Measurements from ENCODE around the gene CDH4. TPM values are rescaled to one million over a fixed set of nuclear protein-coding genes. Genes with fewer than 3 reads are reported as not detected.

The CDH4 gene
- total RNA-seq, 1 experiment from 2014 or later: not detected

DNA sequence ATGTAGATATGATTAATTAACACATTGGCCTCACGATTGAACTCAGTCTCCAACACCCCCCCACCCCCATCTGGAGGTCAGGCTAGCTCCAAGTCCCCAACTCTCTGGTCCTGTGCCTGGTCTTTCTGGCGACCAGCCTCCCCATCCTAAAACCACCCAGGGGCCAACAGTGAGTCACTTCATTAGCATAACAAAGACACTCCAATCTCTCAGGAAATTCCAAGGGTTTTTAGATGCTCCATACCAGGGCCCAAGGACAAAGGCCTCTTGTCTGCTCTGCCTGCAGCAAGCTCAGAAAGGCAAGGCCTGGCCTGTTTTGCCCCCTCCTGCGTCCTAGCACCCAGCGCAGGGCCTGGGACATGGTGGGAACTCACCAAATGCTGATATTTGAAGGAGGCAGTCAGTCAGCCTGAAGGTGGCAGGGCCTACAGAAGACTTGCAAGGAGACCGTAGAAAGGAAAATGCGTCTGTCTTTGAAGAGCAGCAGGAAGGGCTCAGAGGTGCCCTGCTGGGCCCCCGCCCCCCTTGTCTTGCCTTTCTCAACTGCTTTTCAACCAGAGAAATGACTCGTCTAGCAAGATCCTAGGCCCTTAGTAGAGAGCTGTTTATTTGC lies 184.7 kb downstream of the CDH4 start:
- TF ChIP-seq, protein P1, sequence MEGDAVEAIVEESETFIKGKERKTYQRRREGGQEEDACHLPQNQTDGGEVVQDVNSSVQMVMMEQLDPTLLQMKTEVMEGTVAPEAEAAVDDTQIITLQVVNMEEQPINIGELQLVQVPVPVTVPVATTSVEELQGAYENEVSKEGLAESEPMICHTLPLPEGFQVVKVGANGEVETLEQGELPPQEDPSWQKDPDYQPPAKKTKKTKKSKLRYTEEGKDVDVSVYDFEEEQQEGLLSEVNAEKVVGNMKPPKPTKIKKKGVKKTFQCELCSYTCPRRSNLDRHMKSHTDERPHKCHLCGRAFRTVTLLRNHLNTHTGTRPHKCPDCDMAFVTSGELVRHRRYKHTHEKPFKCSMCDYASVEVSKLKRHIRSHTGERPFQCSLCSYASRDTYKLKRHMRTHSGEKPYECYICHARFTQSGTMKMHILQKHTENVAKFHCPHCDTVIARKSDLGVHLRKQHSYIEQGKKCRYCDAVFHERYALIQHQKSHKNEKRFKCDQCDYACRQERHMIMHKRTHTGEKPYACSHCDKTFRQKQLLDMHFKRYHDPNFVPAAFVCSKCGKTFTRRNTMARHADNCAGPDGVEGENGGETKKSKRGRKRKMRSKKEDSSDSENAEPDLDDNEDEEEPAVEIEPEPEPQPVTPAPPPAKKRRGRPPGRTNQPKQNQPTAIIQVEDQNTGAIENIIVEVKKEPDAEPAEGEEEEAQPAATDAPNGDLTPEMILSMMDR (conservative IDR thresholded peaks at IDR 0.05): no peak
- no peak for TF ChIP-seq EZH2 (IDR thresholded peaks at IDR 0.05; ENCODE audit: low read depth)
- H3K9me2 ChIP-seq (ENCODE audit: insufficient read depth): no peaks in the 10 kb centered on the region
- peaks cover 94% of the 10 kb centered on the region for H3K27me3 ChIP-seq (ENCODE audit: insufficient read depth, low read depth)
- H3K79me2 ChIP-seq (ENCODE audit: low read depth): no peaks in the 10 kb centered on the region
- H3F3A ChIP-seq (ENCODE audit: insufficient read depth, low read depth): no peaks in the 10 kb centered on the region
- H4K20me1 ChIP-seq (ENCODE audit: insufficient read depth): no peaks in the 10 kb centered on the region
- no peaks in the 10 kb centered on the region for H3K4me1 ChIP-seq (replicated peaks; ENCODE audit: insufficient read depth)
- POLR2A ChIA-PET (ENCODE audit: unreplicated experiment): no interaction called here
- CTCF ChIA-PET: no interaction called here
- no TSS peak for BruUV-seq (replicated peaks)
- H3K27ac ChIP-seq: no peak overlapping the region
- no peak for DNase-seq
- H3K9me3 ChIP-seq (ENCODE audit: insufficient read depth, low read depth): no peaks in the 10 kb centered on the region
- H3K36me3 ChIP-seq (ENCODE audit: low read depth): no peaks in the 10 kb centered on the region
- intact Hi-C loops (cut with micrococcal nuclease; ENCODE audit: unreplicated experiment): no loop called here
- H3K4me3 ChIP-seq: no peak overlapping the region
- H3K4me2 ChIP-seq: no peak overlapping the region
- H2AFZ ChIP-seq: no peak overlapping the region

DNA sequence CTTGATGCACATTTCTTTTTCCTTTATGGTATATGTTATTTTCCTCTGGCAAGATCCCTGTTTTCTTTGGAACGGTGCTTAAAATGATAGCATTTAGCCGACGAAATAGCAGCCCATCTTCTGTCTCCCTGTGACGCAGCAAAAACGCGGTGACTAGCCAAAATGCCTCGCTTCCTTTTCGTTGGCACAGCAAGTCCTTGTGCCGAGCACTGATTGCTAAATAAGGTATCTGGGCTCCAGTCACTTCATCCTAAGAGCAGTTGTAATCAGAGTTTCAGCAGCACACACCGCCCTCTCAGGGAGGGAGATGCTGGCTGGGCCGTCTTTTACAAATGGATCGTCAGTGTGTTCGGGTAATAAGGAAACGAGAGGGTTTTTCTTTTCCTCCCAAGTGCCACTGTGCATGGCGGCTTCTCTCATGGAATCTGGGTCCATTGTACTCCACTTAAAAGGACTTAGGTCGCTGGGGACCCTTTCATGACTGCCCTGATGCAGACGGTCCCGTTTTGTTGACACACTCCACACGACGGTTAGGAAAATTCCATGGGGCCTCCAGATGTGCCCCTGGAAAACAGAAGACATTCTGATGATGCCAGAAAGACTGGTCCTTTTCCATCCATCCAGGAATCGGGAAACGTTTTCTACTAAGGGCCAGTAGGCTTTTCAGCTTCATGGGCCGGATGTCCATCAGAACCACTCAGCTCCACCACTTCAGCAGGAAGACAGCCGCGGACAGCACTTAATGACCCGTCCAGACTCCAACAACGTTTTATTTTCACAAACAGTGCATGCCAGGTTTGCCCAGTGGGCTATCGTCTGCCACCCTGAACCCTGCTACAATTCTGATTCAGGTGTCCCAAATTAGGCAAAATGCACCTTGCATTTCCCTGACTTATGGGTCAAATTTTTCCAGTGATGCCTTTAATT lies 185.5 kb downstream of the CDH4 start:
- Histone ChIP-seq H3K27me3 (ENCODE audit: insufficient read depth, low read depth) (peaks cover 94% of the 10 kb centered on the region), H3K36me3 (ENCODE audit: low read depth) (no peaks in the 10 kb centered on the region), H3K4me2 (no peak overlapping the region), H2AFZ (no peak overlapping the region), H3K9me2 (ENCODE audit: insufficient read depth) (no peaks in the 10 kb centered on the region), H3F3A (ENCODE audit: insufficient read depth, low read depth) (no peaks in the 10 kb centered on the region), H3K79me2 (ENCODE audit: low read depth) (no peaks in the 10 kb centered on the region), H4K20me1 (ENCODE audit: insufficient read depth) (no peaks in the 10 kb centered on the region), H3K4me3 (no peak overlapping the region), H3K9me3 (ENCODE audit: insufficient read depth, low read depth) (no peaks in the 10 kb centered on the region), H3K4me1 (replicated peaks; ENCODE audit: insufficient read depth) (no peaks in the 10 kb centered on the region), H3K27ac (no peak overlapping the region)
- ChIA-PET CTCF (no interaction called here), POLR2A (ENCODE audit: unreplicated experiment) (no interaction called here)
- no peak for DNase-seq
- no TSS peak for BruUV-seq (replicated peaks)
- intact Hi-C loops (cut with micrococcal nuclease; ENCODE audit: unreplicated experiment): no loop called here
- no peak for TF ChIP-seq EZH2 (IDR thresholded peaks at IDR 0.05; ENCODE audit: low read depth)
- TF ChIP-seq, protein P1 (conservative IDR thresholded peaks at IDR 0.05): no peak

DNA sequence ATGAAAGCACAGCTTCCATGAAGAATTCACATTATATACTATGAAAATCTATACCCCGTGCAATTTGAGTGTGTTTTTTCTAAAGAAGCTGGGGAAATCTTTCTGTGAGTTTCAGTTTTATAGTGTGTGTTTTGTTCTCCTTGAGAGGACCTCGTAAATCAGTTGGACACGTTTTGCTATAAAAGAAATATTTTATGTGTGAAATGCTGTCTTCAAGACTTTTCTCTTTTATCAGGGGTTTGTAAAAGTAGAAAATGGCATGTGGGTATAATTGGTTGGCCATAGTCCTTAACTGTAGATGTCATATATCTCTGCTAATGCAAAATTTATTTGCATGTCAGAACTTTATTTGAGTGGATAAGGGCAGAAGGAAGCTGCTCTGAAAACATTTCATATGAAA lies 186.2 kb downstream of the CDH4 start:
- intact Hi-C loops (cut with micrococcal nuclease; ENCODE audit: unreplicated experiment): no loop called here
- no TSS peak for BruUV-seq (replicated peaks)

More for the DNA sequence above, 186.2 kb downstream of the CDH4 start:
- Histone ChIP-seq H3F3A (ENCODE audit: insufficient read depth, low read depth) (no peaks in the 10 kb centered on the region), H3K4me3 (no peak overlapping the region), H3K36me3 (ENCODE audit: low read depth) (no peaks in the 10 kb centered on the region), H3K79me2 (ENCODE audit: low read depth) (no peaks in the 10 kb centered on the region), H3K4me1 (replicated peaks; ENCODE audit: insufficient read depth) (no peaks in the 10 kb centered on the region), H2AFZ (no peak overlapping the region), H3K9me3 (ENCODE audit: insufficient read depth, low read depth) (no peaks in the 10 kb centered on the region), H3K4me2 (no peak overlapping the region), H3K27me3 (ENCODE audit: insufficient read depth, low read depth) (peaks cover 93% of the 10 kb centered on the region), H3K9me2 (ENCODE audit: insufficient read depth) (no peaks in the 10 kb centered on the region), H3K27ac (no peak overlapping the region), H4K20me1 (ENCODE audit: insufficient read depth) (no peaks in the 10 kb centered on the region)
- TF ChIP-seq, protein P1 (conservative IDR thresholded peaks at IDR 0.05): no peak
- TF ChIP-seq EZH2 (IDR thresholded peaks at IDR 0.05; ENCODE audit: low read depth): no peak
- ChIA-PET POLR2A (ENCODE audit: unreplicated experiment) (no interaction called here), CTCF (no interaction called here)
- no peak for DNase-seq
